Spleen (tissue), 11 donors: ENCODE measurements around the gene DPY19L3. TPM values are rescaled to one million over a fixed set of nuclear protein-coding genes. Genes with fewer than 3 reads are reported as not detected.

Source experiments
- DNase-seq: peaks from one replicate; pipeline ENCODE4 v3.0.0-alpha.2; 2020
- H3K27ac ChIP-seq, 8 donors: fragments of 200-600 bp; sonication (generic) in 7 of 8; 1 replicate in 4 of 8; 2 replicates in 4 of 8; pipeline versions ENCODE4 v1.5.0 to v1.8.0; 2016 to 2021; ENCODE audit warnings: inconsistent platforms in 4 of 8, mild to moderate bottlenecking in 4 of 8, moderate library complexity in 1 of 8
- H3K27me3 ChIP-seq, 7 donors: fragments of 200-600 bp; sonication (generic) in 6 of 7; replicated peaks in 1 of 7; 1 replicate in 4 of 7; 2 replicates in 3 of 7; pipeline versions ENCODE4 v1.5.0 to v1.8.0; 2016 to 2021; ENCODE audit warnings: inconsistent platforms in 3 of 7, mild to moderate bottlenecking in 1 of 7
- H3K36me3 ChIP-seq, 6 donors: fragments of 200-600 bp; sonication (generic) in 5 of 6; 1 replicate in 4 of 6; 2 replicates in 2 of 6; pipeline versions ENCODE4 v1.5.0 to v1.8.0; 2016 to 2021; ENCODE audit warnings: inconsistent platforms in 2 of 6
- H3K4me1 ChIP-seq, 6 donors: fragments of 200-600 bp; sonication (generic) in 5 of 6; 1 replicate in 3 of 6; 2 replicates in 3 of 6; pipeline versions ENCODE4 v1.5.0 to v1.8.0; 2016 to 2021; ENCODE audit warnings: inconsistent platforms in 3 of 6
- H3K4me3 ChIP-seq, 8 donors: fragments of 200-600 bp; sonication (generic) in 7 of 8; 1 replicate in 4 of 8; 2 replicates in 4 of 8; pipeline versions ENCODE4 v1.5.0 to v1.8.0; 2016 to 2021; ENCODE audit warnings: inconsistent platforms in 4 of 8, mild to moderate bottlenecking in 4 of 8, moderate library complexity in 2 of 8
- H3K9me3 ChIP-seq, 8 donors: fragments of 200-600 bp; sonication (generic) in 7 of 8; 1 replicate in 4 of 8; 2 replicates in 4 of 8; pipeline versions ENCODE4 v1.5.0 to v1.8.0; 2016 to 2021; ENCODE audit warnings: inconsistent platforms in 4 of 8
- CTCF ChIP-seq, 11 experiments: fragments of 200-600 bp in 7 of 11; fragments of 450-650 bp in 4 of 11; sonication (generic) in 4 of 11; IDR thresholded peaks in 8 of 11; conservative IDR thresholded peaks in 3 of 11; 1 replicate in 7 of 11; 2 replicates in 4 of 11; pipeline versions ENCODE4 v1.4.0 to v1.8.0; 2016 to 2021; ENCODE audit warnings: antibody characterized with exemption in 11 of 11, inconsistent platforms in 4 of 11, mild to moderate bottlenecking in 1 of 11
- POLR2A ChIP-seq, 3 donors: fragments of 450-650 bp; IDR thresholded peaks; one replicate each; pipeline ENCODE4 v1.5.1; 2017; ENCODE audit warnings: antibody characterized with exemption in 3 of 3, mild to moderate bottlenecking in 1 of 3
- POLR2AphosphoS5 ChIP-seq, 3 donors: sonication (generic); formaldehyde crosslinking; IDR thresholded peaks; one replicate each; pipeline ENCODE4 v1.5.1; 2017; ENCODE audit warnings: antibody characterized with exemption in 3 of 3
- WGBS, 5 donors: extraction: QIAGEN DNeasy Blood & Tissue Kit in 3 of 5; methylation state at CpG; one replicate each; pipeline versions ENCODE4 v1.1.5 to v1.1.7; 2013 to 2018; 5-methylcytosine and 5-hydroxymethylcytosine counted together
- intact Hi-C: fragments of 100-400 bp; cut with DNase I; formaldehyde crosslinking; loops from one replicate; pipeline ENCODE4 v1.15.0; 2023; ENCODE audit warnings: low total_unique reads
- polyA plus RNA-seq, 3 donors: library from polyadenylated mRNA; stranded (reverse); fragments of 200-250 nt; gene quantifications; one replicate each; pipeline ENCODE4 v1.2.1, GENCODE V29; 2013
- total RNA-seq, 7 donors: library from RNA; depleted of rRNA in 3 of 7; stranded (reverse); fragments of >200 nt in 3 of 7; fragmentation: NEBNext Ultra II Directional in 4 of 7; extraction: Animal tissue kit (Norgen Biotek cat#: 25700) in 4 of 7; gene quantifications; one replicate each; pipeline versions ENCODE4 v1.1.0 to v1.2.1, GENCODE V29; 2016 to 2021
- donor health status: healthy with polysubstance abuse.
- donor health status: DM: no; HTN: no; CAD: no; lungs with moderate emphysema.
- donor health status: DM: no; HTN: no; CAD: no.
- donor health status: Bipolar disorder and iron deficiency.
- donor health status: healthy.
- donor health status: DM: no; HTN: no; CAD: no.
- donor health status: DM: yes; HTN: yes; CAD: no.

The DPY19L3 gene
- total and polyA plus RNA-seq, 10 donors = 5.3 to 57.5 (median 39.4) TPM

- Histone ChIP-seq H3K36me3 (peaks cover 0 to 100% (median 65%) of the 10 kb centered on the region in 6 donors), H3K4me1 (peaks cover 0 to 59% (median 8%) of the 10 kb centered on the region in 6 donors), H3K9me3 (no peaks in the 10 kb centered on the region), H3K27me3 (no peaks in the 10 kb centered on the region), H3K27ac (no peak overlapping the region), H3K4me3 (no peak overlapping the region)
- no peak for TF ChIP-seq POLR2AphosphoS5 (IDR thresholded peaks at IDR 0.05)
- no peak for TF ChIP-seq CTCF (IDR thresholded peaks at IDR 0.05 in 8 of 11, conservative IDR thresholded peaks at IDR 0.05 in 3 of 11)
- no peak for TF ChIP-seq POLR2A (IDR thresholded peaks at IDR 0.05)
- DNase-seq = no peak
- intact Hi-C loops = no loop called here
- WGBS, 5 donors = 91 to 97% (median 96%) methylated on average over 9 of the region's 9 CpGs
Measured at GRCh38 chr19:32361574-32362317, 43.8 kb upstream of the DPY19L3 start.

DNA sequence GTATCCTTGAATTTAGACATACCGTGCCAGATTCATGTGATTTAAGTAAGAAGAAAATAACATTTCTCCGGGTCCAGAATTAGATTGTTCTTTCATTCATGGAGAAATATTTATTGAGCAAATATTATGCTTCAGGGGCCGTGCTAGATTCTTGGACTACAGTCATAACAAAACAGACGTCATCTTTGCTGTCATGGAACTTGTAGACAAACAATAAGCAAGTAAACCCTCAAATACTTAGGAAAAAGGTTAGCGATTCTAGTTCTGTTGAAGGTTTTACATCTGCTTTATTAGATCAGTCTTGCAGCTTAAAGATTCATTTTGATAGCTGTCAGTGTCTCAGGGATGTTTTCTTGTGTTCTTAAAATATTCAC lies 43.3 kb upstream of the DPY19L3 start:
- no peak for TF ChIP-seq POLR2AphosphoS5 (IDR thresholded peaks at IDR 0.05)
- no peak for TF ChIP-seq POLR2A (IDR thresholded peaks at IDR 0.05)
- no peak for TF ChIP-seq CTCF (IDR thresholded peaks at IDR 0.05 in 8 of 11, conservative IDR thresholded peaks at IDR 0.05 in 3 of 11)
- WGBS, 5 donors = 90 to 99% (median 95%) methylated on average over 5 of the region's 5 CpGs
- H3K27me3 ChIP-seq = no peaks in the 10 kb centered on the region
- H3K9me3 ChIP-seq = no peaks in the 10 kb centered on the region
- intact Hi-C loops = no loop called here
- H3K27ac ChIP-seq = no peak overlapping the region
- H3K4me3 ChIP-seq = no peak overlapping the region
- H3K4me1 ChIP-seq = peaks cover 0 to 58% (median 7%) of the 10 kb centered on the region in 6 donors
- H3K36me3 ChIP-seq = peaks cover 0 to 100% (median 62%) of the 10 kb centered on the region in 6 donors
- no peak for DNase-seq

DNA sequence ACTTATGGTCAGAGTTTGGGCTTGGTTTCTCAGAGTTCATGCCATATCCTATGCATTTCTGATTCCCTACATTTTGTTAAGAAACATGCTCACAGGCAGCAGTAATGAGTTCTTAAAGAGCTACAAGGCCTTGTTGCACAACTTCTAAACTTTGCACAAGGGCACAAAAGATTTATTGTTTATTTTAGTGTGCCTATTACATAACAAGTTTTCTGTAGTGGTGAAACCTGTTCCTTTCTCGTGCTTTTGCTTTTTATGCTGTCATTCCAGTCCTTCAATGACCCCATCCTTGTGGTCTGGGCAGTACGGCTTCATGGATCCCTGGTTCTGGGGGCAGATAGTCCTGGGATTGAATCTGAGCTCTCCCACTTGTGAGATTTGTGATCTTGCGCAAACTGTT lies 42.4 kb upstream of the DPY19L3 start:
- intact Hi-C loops = no loop called here
- TF ChIP-seq CTCF (IDR thresholded peaks at IDR 0.05 in 8 of 11, conservative IDR thresholded peaks at IDR 0.05 in 3 of 11) (no peak), POLR2A (IDR thresholded peaks at IDR 0.05) (no peak), POLR2AphosphoS5 (IDR thresholded peaks at IDR 0.05) (no peak)
- no peak for DNase-seq
- Histone ChIP-seq H3K4me1 (peaks cover 0 to 64% (median 7%) of the 10 kb centered on the region in 6 donors), H3K27ac (no peak overlapping the region), H3K36me3 (peaks cover 0 to 100% (median 61%) of the 10 kb centered on the region in 6 donors), H3K4me3 (no peak overlapping the region), H3K9me3 (no peaks in the 10 kb centered on the region), H3K27me3 (no peaks in the 10 kb centered on the region)
- 50 to 92% (median 83%) methylated on average over 3 of the region's 3 CpGs for WGBS, 5 donors

DNA sequence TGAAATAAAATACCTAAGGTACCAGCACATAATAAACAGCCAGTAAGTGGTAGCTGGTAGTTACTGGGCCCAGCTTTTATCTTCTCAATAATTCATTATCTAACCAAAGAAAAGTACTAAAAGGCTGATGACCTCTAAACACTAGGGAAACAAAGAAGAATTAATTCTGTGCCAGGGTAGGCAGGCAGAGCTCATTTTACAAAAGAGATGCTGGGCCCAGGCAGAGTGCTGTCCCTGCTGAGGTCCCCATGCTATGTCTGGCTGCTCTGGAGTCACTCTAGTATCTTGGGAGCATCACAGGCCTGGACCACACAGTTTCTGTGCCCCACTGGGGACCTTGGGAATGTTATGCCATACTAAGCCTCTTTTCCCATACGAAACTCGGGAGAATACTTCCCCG lies 41.9 kb upstream of the DPY19L3 start:
- DNase-seq = no peak
- H3K9me3 ChIP-seq = no peaks in the 10 kb centered on the region
- peaks cover 0 to 64% (median 7%) of the 10 kb centered on the region in 6 donors for H3K4me1 ChIP-seq
- H3K36me3 ChIP-seq = peaks cover 0 to 100% (median 59%) of the 10 kb centered on the region in 6 donors
- no peak for TF ChIP-seq CTCF (IDR thresholded peaks at IDR 0.05 in 8 of 11, conservative IDR thresholded peaks at IDR 0.05 in 3 of 11)
- TF ChIP-seq POLR2AphosphoS5 (IDR thresholded peaks at IDR 0.05) = no peak
- TF ChIP-seq POLR2A (IDR thresholded peaks at IDR 0.05) = no peak
- H3K27ac ChIP-seq = no peak overlapping the region
- 90 to 99% (median 97%) methylated on average over 3 of the region's 3 CpGs for WGBS, 5 donors
- H3K4me3 ChIP-seq = no peak overlapping the region
- intact Hi-C loops = no loop called here
- H3K27me3 ChIP-seq = no peaks in the 10 kb centered on the region
